ENCODE results near the gene ABCA7. TPM values are rescaled to one million over a fixed set of nuclear protein-coding genes. Genes with fewer than 3 reads are reported as not detected.

The ABCA7 gene
- total RNA-seq, 1 donor: 3.5 TPM

DNA sequence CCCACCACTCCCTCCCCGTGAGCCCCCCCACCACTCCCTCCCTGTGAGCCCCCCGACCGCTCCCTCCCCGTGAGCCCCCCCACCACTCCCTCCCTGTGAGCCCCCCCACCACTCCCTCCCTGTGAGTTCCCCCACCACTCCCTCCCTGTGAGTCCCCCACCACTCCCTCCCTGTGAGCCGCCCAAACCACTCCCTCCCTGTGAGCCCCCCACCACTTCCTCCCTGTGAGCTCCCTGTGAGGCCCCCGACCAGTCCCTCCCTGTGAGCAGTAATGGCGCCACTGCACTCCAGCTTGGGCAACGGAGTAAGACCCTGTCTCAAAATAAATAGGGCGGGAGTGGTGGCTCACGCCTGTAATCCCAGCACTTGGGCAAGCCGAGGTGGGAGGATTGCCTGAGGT lies 9.9 kb downstream of the ABCA7 start:
- H3K4me3 ChIP-seq (ENCODE audit: low read depth, low read length): no peak overlapping the region
- DNase-seq (ENCODE audit: low read depth): no peak
- TF ChIP-seq, protein P1, sequence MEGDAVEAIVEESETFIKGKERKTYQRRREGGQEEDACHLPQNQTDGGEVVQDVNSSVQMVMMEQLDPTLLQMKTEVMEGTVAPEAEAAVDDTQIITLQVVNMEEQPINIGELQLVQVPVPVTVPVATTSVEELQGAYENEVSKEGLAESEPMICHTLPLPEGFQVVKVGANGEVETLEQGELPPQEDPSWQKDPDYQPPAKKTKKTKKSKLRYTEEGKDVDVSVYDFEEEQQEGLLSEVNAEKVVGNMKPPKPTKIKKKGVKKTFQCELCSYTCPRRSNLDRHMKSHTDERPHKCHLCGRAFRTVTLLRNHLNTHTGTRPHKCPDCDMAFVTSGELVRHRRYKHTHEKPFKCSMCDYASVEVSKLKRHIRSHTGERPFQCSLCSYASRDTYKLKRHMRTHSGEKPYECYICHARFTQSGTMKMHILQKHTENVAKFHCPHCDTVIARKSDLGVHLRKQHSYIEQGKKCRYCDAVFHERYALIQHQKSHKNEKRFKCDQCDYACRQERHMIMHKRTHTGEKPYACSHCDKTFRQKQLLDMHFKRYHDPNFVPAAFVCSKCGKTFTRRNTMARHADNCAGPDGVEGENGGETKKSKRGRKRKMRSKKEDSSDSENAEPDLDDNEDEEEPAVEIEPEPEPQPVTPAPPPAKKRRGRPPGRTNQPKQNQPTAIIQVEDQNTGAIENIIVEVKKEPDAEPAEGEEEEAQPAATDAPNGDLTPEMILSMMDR (IDR thresholded peaks at IDR 0.05; ENCODE audit: insufficient read depth, low read length): no peak

DNA sequence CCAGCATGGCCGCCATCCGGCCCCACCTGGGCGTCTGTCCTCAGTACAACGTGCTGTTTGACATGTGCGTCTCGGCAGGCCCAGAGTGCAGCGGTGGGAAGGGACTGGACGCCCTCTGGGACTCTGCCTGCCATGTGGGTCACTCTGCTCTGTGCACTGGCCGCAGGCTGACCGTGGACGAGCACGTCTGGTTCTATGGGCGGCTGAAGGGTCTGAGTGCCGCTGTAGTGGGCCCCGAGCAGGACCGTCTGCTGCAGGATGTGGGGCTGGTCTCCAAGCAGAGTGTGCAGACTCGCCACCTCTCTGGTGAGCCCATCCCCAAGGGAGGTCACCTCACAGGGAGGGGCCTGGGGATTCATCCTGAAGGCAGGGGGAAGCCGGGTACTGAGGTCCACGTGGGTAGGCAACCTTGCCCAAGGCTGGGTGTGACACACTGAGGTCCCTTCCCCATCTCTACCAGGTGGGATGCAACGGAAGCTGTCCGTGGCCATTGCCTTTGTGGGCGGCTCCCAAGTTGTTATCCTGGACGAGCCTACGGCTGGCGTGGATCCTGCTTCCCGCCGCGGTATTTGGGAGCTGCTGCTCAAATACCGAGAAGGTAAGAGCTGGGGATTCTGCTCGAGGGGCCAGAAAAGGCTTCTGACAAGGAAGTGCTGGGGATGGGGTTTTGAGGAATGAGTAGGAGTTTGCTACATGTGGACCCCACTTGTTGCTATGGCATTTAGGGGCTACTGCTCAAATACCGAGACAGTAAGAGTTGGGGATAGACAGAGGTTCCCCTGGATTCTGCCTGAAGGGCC lies 11.3 kb downstream of the ABCA7 start:
- no peak for DNase-seq (ENCODE audit: low read depth)
- TF ChIP-seq, protein P1 (IDR thresholded peaks at IDR 0.05; ENCODE audit: insufficient read depth, low read length): no peak
- no peak overlapping the region for H3K4me3 ChIP-seq (ENCODE audit: low read depth, low read length)

DNA sequence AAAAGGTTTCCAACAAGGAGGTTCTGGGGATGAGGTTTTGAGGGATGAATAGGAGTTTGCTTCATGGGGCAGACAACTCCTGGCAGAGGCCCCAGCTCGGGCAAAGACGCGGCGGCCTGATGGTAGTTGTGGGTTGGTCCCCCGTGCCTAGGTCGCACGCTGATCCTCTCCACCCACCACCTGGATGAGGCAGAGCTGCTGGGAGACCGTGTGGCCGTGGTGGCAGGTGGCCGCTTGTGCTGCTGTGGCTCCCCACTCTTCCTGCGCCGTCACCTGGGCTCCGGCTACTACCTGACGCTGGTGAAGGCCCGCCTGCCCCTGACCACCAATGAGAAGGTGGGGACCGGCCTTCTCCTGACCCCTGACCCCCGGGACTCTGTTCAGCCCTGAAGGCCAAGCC lies 11.9 kb downstream of the ABCA7 start:
- H3K4me3 ChIP-seq (ENCODE audit: low read depth, low read length): no peak overlapping the region
- TF ChIP-seq, protein P1 (IDR thresholded peaks at IDR 0.05; ENCODE audit: insufficient read depth, low read length): no peak
- no peak for DNase-seq (ENCODE audit: low read depth)

DNA sequence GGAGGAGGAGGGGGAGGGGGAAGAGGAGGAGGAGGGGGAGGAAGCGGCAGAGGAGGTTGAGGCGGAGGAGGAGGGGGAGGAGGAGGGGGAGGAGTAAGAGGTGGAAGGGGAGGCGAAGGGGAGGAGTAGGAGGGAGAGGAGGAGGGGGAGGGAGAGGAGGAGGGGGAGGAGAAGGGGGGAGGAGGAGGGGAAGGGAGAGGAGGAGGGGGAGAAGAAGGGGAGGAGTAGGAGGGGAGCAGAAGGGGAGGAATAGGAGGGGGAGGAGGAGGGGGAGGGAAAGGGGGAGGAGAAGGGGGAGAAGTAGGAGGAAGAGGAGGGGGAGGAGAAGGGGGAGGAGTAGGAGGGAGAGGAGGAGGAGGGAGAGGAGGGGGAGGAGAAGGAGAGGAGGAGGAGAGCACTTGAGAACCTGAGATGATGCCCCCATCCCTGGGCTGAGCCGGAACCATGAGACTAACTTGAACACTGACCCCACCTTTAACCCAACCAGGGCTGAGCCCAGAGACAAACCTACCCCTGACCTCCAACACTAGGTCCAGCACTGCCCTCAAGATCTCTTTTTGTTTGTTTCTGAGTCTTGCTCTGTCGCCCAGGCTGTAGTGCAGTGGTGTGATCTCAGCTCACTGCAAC lies 12.6 kb downstream of the ABCA7 start:
- DNase-seq (ENCODE audit: low read depth): no peak
- TF ChIP-seq, protein P1 (IDR thresholded peaks at IDR 0.05; ENCODE audit: insufficient read depth, low read length): no peak
- no peak overlapping the region for H3K4me3 ChIP-seq (ENCODE audit: low read depth, low read length)

DNA sequence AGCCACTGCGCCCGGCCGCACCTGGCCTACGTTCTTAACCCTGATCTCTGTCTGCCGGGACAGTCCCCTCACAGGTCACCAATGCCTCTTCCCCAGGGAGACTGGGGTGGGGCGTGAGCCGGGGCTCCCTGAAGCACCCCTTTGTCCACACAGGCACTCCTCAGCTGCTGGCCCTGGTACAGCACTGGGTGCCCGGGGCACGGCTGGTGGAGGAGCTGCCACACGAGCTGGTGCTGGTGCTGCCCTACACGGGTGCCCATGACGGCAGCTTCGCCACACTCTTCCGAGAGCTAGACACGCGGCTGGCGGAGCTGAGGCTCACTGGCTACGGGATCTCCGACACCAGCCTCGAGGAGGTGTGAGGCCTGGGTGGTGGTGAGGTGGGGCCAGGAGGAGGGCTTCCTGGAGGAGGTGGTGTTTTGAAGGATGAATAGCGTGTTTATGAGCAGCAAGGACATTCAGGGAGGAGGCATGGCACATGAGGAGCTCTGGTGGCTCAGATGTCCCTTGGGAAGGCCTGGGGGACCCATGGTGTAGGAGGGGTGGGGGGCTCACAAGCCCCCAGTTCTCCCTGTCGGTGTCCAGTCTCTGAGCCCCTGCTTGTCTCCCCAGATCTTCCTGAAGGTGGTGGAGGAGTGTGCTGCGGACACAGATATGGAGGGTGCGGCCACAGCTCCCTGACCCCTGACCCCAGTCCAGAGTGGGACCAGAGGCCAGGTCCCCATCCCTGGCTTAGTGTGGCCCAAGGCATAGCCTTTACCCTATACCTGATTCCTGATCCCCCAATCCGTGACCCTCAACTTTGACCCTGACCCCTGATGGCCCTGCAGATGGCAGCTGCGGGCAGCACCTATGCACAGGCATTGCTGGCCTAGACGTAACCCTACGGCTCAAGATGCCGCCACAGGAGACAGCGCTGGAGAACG lies 13.5 kb downstream of the ABCA7 start:
- TF ChIP-seq, protein P1 (IDR thresholded peaks at IDR 0.05; ENCODE audit: insufficient read depth, low read length): no peak
- no peak for DNase-seq (ENCODE audit: low read depth)
- no peak overlapping the region for H3K4me3 ChIP-seq (ENCODE audit: low read depth, low read length)

DNA sequence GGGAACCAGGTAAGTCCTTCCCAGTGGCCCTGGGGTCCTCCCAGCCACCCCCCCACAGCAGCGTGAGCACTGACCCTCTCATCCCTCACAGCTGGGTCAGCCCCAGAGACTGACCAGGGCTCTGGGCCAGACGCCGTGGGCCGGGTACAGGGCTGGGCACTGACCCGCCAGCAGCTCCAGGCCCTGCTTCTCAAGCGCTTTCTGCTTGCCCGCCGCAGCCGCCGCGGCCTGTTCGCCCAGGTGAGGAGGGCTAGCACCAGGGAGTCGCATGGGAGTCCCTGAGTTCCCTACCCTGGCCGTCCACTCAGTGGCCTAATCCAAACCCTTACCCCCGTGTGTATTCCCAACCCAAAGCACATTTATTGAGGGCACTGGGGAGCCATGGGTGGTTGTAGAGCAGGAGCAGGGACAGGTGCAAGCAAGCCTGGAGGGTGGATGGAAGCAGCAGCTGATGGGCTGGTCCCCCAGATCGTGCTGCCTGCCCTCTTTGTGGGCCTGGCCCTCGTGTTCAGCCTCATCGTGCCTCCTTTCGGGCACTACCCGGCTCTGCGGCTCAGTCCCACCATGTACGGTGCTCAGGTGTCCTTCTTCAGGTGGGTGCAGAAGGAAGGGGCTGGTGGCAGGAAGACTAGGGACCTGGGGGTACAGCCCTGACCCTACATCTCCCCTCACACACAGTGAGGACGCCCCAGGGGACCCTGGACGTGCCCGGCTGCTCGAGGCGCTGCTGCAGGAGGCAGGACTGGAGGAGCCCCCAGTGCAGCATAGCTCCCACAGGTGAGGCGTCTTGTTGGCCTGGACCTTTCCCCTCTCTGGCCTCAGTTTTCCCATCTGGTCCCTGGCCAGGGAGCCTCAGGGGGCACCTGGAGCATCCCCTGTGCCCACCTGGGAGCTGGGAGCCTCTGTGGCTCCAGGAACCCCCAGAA lies 14.5 kb downstream of the ABCA7 start:
- TF ChIP-seq, protein P1 (IDR thresholded peaks at IDR 0.05; ENCODE audit: insufficient read depth, low read length): no peak
- no peak for DNase-seq (ENCODE audit: low read depth)
- H3K4me3 ChIP-seq (ENCODE audit: low read depth, low read length): no peak overlapping the region

Data from fibroblast of the aortic adventitia (primary cell).